HG03469 (cell line): ENCODE measurements around the gene SLC6A14.

Source experiments
- ATAC-seq: cut with Tn5 transposase; IDR thresholded peaks from one replicate; pipeline ENCODE4 v1.9.1; 2021; ENCODE audit warnings: mild to moderate bottlenecking, moderate library complexity, moderate number of reproducible peaks; ENCODE audit not compliant: unreplicated experiment

Gene SLC6A14, protein sequence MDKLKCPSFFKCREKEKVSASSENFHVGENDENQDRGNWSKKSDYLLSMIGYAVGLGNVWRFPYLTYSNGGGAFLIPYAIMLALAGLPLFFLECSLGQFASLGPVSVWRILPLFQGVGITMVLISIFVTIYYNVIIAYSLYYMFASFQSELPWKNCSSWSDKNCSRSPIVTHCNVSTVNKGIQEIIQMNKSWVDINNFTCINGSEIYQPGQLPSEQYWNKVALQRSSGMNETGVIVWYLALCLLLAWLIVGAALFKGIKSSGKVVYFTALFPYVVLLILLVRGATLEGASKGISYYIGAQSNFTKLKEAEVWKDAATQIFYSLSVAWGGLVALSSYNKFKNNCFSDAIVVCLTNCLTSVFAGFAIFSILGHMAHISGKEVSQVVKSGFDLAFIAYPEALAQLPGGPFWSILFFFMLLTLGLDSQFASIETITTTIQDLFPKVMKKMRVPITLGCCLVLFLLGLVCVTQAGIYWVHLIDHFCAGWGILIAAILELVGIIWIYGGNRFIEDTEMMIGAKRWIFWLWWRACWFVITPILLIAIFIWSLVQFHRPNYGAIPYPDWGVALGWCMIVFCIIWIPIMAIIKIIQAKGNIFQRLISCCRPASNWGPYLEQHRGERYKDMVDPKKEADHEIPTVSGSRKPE

DNA sequence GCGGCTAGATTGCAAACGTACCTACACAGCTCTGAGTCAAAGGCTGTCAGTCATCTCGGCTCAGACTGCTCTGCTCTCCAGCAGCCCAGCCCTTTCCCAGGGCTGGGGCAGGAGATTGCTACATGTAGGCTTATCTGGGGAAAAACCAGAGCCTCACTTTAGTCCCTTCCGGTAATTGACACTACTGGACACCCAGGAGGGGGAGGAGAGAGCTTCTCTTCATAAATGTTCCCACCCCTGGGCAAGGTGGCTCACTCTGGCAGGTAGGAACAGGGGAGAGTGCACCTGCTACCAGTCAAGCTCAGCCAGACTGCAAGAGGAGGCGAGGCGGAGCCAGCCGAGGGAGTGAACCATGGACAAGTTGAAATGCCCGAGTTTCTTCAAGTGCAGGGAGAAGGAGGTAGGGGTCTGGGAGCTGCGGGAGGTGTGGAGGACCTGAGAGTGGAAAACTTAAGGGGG lies at the start of gene SLC6A14:
Gene SLC6A14 (plus strand): TSS at position 249 of the 459 bp plus-strand sequence. CDS start 104 bp downstream, at position 353.
- ATAC-seq, result no peak

DNA sequence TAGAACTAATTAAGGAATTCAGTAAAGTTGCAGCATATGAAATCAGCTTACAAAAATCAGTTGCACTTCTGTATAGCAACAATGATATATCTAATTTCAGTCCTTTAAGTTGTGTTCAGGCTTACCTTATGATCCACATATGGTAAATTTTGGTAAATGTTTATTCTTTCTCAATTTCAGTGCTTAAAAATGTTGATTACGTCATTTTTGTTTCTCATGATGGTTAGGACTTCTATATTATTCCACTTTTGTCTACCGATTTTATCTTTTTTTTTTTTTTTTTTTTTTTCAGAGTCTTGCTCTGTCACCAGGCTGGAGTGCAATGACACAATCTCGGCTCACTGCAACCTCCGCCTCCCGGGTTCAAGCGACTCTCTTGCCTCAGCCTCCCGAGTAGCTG lies 40.7 kb upstream of the SLC6A14 start:
- no peak for ATAC-seq

DNA sequence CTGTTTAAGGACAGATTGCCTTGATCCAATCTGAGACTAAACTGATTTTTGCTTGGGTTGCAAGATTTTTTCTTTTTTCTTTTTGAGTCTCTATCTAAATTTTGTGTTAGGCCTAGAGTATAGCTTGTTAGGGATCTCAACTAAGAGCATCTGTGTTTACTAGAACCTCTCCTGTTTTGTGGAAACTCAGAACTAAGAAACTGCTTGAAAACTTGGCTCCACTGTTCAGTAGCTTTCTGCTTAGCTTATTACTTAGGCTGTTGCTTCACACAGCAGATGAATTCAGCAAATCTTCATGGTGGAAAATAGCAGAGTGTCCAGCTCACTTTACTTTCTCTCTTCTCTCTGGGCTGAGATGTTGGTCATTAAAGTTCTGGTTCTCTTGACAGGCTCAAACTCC lies 36.7 kb upstream of the SLC6A14 start:
- no peak for ATAC-seq

DNA sequence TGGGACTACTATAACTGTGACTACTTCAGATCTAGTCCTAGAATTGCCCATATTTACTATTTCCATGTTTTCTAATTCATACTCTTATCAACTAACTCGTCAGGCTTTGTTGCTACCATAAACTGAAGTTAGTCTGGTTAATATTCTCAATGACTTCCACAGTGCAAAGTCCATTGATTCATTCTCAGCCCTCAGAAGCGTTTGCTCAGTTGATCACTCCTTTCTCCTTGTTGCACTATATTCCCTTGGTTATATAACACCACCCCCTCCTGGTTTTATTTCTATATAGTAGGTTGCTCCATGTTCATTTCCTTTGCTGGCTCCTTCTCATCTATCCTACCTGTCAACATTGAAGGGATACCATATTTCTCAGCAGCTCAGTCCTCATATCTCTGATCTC lies 27.2 kb upstream of the SLC6A14 start:
- ATAC-seq, result no peak

DNA sequence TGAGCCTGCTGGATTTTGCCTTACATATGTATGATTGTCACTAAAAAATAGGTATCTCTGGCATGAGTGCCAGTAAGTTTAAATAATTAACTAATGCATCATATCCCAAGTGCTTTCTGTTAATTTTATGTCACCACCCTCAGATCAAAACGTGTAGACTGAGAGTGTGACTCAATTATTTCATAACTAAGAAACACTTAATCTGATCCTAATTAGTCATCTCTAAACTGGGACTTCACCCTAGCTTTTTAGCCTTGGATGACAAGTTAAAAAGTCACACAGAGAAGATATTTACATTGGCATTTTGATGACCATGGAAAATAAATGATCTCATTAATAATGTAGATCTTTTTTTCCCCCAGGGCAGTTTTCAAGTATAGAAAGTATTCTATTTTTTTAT lies 23.1 kb upstream of the SLC6A14 start:
- no peak for ATAC-seq

DNA sequence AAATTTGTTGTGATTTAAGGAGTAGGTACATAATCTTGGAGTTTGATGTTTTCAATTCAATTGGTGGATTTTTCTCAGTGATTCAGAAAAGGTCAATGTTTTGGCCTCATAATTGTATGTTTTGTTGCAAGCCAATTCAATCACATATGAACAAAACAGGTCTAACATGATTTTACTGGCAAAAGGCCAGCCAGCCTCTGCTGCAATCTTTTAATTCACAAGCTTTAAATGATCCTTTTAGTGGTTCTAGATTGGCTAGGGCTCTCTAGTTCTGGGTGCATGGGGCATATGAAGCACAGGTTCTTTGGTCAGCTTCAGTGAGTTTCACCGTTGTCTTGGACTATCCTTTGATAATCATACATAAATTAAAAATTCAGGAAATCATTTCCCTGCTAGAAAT lies 19.2 kb upstream of the SLC6A14 start:
- no peak for ATAC-seq

DNA sequence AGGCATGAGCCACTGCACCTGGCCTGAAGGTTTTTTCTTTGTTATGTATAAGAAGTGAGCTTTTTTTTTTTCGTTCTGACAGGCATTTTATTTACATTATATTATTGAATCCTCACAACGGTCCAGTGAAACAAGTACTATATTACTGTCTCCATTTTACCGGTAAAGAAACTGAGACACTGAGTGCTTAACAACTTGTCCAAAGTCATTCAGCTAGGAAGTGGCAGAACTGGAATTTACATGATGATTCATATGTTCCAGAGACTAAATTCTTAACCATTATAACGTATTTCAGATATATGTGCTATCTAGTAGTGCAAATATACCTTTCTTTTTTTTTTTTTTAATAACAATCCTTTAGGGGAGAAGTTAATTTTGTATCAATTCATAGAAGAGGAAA lies 18.4 kb upstream of the SLC6A14 start:
- ATAC-seq, result no peak

DNA sequence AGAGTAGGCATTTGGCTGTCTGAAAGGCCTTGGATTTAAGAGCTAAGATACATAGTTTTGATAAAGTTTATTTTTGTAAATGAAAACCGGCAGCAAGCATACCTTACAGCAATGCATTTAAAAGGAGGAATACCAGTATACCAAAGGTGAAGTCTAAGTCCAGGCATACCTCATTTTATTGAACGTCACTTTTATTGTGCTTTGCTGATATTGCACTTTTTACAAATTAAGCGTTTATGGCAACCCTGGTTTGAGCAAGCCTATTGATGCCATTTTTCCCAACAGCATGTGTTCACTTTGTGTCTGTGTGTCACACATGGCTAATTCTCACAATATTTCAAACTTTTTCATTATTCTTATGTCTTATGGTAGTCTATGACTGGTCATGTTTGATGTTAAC lies 8.4 kb upstream of the SLC6A14 start:
- no peak for ATAC-seq

DNA sequence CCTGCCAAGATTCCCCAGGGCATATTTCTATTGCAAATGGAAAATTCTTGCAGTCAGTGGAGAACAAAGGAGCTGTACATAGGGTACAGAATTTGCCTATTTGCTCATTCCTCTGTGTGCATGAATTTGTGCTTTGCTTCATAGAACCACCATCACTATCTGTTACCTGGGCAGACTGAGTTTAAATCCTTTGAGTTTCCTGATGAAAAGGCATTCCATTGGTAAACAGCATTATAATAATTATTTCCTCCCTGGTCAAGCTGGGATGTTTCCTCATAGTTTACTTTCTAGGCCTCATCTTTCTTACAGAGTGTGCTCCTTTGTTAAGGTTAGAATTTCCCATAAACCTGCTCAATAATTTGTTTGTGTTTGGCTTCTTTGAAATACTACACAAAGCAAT lies 809 bp upstream of the SLC6A14 start:
- ATAC-seq, result no peak

DNA sequence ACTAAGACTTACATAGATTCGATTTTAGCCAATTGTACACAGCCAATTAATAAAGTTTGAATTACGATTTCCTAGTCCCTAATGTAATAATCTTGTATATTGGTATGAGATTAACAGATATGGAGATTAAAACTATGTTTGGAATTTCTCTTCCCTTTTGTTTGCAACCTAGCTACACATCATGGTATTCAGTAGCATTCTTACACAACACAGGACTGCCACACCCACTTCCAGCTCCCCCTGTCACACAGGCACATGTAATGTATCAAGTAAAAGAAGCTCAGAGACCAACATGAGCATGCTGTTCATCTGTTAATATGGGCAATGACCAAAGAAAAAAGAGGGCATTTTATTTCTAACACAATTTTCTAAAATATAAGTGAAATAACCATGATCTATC lies 12.8 kb downstream of the SLC6A14 start:
- ATAC-seq, result no peak

DNA sequence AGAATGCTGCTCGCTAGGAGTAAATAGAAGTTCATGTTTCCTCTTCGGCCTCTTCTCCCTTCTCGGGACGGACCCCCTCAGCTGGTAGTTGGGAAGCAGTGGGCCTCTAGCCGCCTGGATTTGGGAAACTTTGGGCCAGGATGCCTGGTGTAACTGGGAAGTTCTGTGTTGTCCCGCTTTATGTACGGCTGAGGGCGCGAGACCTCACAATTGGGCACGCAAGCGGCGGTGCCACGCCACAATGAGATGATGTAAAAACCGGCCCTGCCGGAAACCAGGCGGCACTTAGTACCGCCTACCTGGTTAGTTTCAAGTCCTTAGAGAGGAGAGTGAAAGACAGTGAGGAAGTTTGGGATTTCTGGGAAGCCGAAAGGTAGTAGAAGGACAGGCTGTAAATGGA lies 26.4 kb downstream of the SLC6A14 start, which contains the start of gene CT83:
Gene CT83 (minus strand): TSS at position 155 of the 400 bp plus-strand sequence. CDS start 120 bp downstream, at position 35.
- ATAC-seq, result no peak

DNA sequence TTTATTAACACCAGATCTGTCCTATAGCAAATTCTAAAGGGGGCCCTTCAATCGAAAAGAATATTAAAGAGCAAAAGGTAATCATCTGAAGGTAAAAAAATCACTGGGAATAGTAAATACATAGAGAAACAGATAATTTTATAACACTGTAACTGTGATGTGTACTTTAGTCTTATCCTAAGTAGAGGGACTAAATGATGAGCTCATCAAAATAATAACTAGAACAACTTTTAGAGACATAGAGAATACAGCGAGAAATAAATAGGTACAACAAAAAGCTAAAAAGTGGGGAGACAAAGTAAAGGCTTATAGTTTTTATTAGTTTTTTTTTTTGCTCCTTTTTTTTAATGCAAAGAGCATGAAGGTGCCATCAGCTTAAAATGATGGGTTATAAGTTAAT lies 43.7 kb downstream of the SLC6A14 start:
- no peak for ATAC-seq

DNA sequence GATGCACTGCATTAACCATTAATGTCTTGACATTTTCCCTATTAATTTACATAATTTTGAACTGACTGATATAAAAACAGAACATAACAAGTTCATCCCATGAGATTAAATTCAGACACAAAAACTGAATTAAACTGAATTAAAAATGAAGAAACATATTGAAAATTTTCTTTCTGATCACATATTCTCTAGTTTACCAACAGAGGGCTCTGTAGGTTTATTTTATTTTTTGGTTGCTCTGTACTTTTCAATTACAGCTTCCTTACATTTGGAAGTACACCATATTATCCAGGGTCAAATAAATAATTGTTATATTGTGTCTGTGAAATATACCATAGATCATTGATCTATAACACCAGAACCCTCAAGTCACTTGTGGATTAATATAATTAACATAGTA lies 53.7 kb downstream of the SLC6A14 start:
- ATAC-seq, result no peak

DNA sequence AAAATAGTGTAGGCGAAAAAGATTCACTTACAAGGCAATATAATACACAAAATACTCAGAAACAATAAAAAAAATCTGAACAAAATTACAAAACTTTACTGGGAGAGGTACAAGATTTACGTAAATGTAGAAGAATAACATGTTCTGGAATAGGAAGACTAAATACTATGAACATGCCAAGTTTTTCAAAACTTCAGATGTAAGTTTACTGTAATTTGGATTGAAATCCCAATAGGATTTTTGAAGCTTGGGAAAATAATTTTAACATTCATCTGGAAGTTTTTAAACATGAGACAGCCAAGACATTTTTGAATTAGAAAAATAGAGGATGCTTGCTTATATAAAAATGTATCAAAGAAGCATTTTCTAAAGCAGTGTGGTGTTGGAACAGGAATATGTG lies 56.9 kb downstream of the SLC6A14 start:
- no peak for ATAC-seq

DNA sequence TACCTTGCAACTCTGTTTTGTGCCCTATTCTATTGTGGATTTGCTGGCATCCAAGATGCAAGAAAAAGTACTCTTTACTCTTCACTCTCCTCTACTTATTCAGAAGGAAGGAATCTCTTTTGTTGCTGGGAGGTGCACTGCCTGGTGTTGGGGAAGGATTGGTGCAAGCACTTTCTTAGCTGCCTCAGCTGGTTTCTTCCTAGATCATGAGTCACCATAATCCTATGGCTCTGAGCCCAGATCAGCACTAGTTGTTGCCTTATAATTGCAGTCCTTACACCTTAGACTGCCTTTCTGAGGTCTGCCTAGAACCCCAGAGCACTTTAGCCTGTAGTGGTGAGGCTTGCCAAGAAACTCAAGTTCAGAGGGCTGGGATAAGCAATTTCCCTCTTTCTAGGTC lies 63.4 kb downstream of the SLC6A14 start:
- ATAC-seq, result no peak
